NCI-H1048 (cell line): ENCODE results near the gene MAD1L1.
"Not testable (repeated sequence)": the region's sequence is repeated elsewhere in the genome, so short reads cannot be mapped to it uniquely, and the experiment has no call there.

Experiments used
- DNase-seq: peaks from one replicate; lab custom pipeline; 2025; lab: John Stamatoyannopoulos, UW

Gene MAD1L1

GRCh38 chr7:1985936-1986335, 246.8 kb downstream of the MAD1L1 start:
- DNase-seq: no peak

- no peak for DNase-seq
Measured at GRCh38 chr7:1985042-1985441, 247.7 kb downstream of the MAD1L1 start.

GRCh38 chr7:1981878-1982230, 250.9 kb downstream of the MAD1L1 start:
- DNase-seq: no peak

- no peak for DNase-seq
Measured at GRCh38 chr7:1981201-1981877, 251.4 kb downstream of the MAD1L1 start.

GRCh38 chr7:1979591-1980560, 252.9 kb downstream of the MAD1L1 start:
- no peak for DNase-seq

- no peak for DNase-seq
Measured at GRCh38 chr7:1978656-1979590, 253.8 kb downstream of the MAD1L1 start.

GRCh38 chr7:1977876-1978441, 254.8 kb downstream of the MAD1L1 start:
- DNase-seq: no peak

GRCh38 chr7:1977059-1977875, 255.5 kb downstream of the MAD1L1 start:
- no peak for DNase-seq

- not testable (repeated sequence) for DNase-seq
Measured at GRCh38 chr7:1976521-1976920, 256.2 kb downstream of the MAD1L1 start.

- DNase-seq: no peak
Measured at GRCh38 chr7:1975581-1975980, 257.2 kb downstream of the MAD1L1 start.

- no peak for DNase-seq
Measured at GRCh38 chr7:1975179-1975578, 257.6 kb downstream of the MAD1L1 start.

GRCh38 chr7:1974290-1975101, 258.2 kb downstream of the MAD1L1 start:
- DNase-seq: no peak

GRCh38 chr7:1973321-1974251, 259.2 kb downstream of the MAD1L1 start:
- no peak for DNase-seq

GRCh38 chr7:1972744-1973143, 260.0 kb downstream of the MAD1L1 start:
- no peak for DNase-seq

- no peak for DNase-seq
Measured at GRCh38 chr7:1971946-1972654, 260.6 kb downstream of the MAD1L1 start.

GRCh38 chr7:1970895-1971294, 261.9 kb downstream of the MAD1L1 start:
- DNase-seq: no peak

- not testable (repeated sequence) for DNase-seq
Measured at GRCh38 chr7:1970285-1970660, 262.5 kb downstream of the MAD1L1 start.
